GM13976 (cell line): ENCODE measurements around the gene CD82.

Experiments used
- DNase-seq: peaks from one replicate; pipeline ENCODE4 v3.0.0; 2012; ENCODE audit warnings: low spot score
- CTCF ChIP-seq: IDR thresholded peaks from 2 replicates; pipeline ENCODE4 v1.5.1; 2012; ENCODE audit warnings: borderline replicate concordance, mild to moderate bottlenecking; ENCODE audit not compliant: insufficient read depth; ENCODE audit errors: extremely low read depth, missing control alignments, control extremely low read depth
- in situ Hi-C: fragments of 300-500 bp; cut with MboI; formaldehyde crosslinking; loops from one replicate; pipeline ENCODE4 v1.12.0; 2022; ENCODE audit warnings: low sequenced_read_pairs, mixed read lengths, inconsistent platforms; ENCODE audit not compliant: unreplicated experiment

The CD82 gene

GRCh38 chr11:44581246-44581645, 15.8 kb downstream of the CD82 start:
- TF ChIP-seq CTCF = no peak
- in situ Hi-C loops = no loop called here
- no peak for DNase-seq

GRCh38 chr11:44582641-44583352, 17.3 kb downstream of the CD82 start:
- no peak for DNase-seq
- in situ Hi-C loops = no loop called here
- TF ChIP-seq CTCF = no peak

- DNase-seq = no peak
- in situ Hi-C loops = no loop called here
- TF ChIP-seq CTCF = no peak
These were observed 17.8 kb downstream of the CD82 start for GRCh38 chr11:44583353-44583669.

GRCh38 chr11:44585421-44585820, 20.0 kb downstream of the CD82 start:
- in situ Hi-C loops = no loop called here
- no peak for TF ChIP-seq CTCF

GRCh38 chr11:44589301-44589700, 23.8 kb downstream of the CD82 start:
- DNase-seq = no peak
- in situ Hi-C loops = no loop called here
- TF ChIP-seq CTCF = no peak

More at GRCh38 chr11:44585421-44585820, 20.0 kb downstream of the CD82 start:
- DNase-seq = no peak

GRCh38 chr11:44590769-44591168, 25.3 kb downstream of the CD82 start:
- in situ Hi-C loops = no loop called here
- DNase-seq = no peak

More at GRCh38 chr11:44590769-44591168, 25.3 kb downstream of the CD82 start:
- no peak for TF ChIP-seq CTCF
